ENCODE results near the gene RIN1.

RIN1 gene

GRCh38 chr11:66293777-66294625, 42.2 kb downstream of the RIN1 start:
- no peak for DNase-seq (ENCODE audit: low read depth)
- H3K4me3 ChIP-seq (ENCODE audit: low read depth, low read length): no peak overlapping the region
- no peak for TF ChIP-seq CTCF (IDR thresholded peaks at IDR 0.05; ENCODE audit: insufficient read depth, low read depth, low read length, missing control alignments)

- no peak overlapping the region for H3K4me3 ChIP-seq (ENCODE audit: low read depth, low read length)
- no peak for DNase-seq (ENCODE audit: low read depth)
- TF ChIP-seq CTCF (IDR thresholded peaks at IDR 0.05; ENCODE audit: insufficient read depth, low read depth, low read length, missing control alignments): no peak
Measured at GRCh38 chr11:66293352-66293751, 42.9 kb downstream of the RIN1 start.

- no peak for TF ChIP-seq CTCF (IDR thresholded peaks at IDR 0.05; ENCODE audit: insufficient read depth, low read depth, low read length, missing control alignments)
- no peak overlapping the region for H3K4me3 ChIP-seq (ENCODE audit: low read depth, low read length)
- no peak for DNase-seq (ENCODE audit: low read depth)
Measured at GRCh38 chr11:66292543-66293332, 43.5 kb downstream of the RIN1 start.

- TF ChIP-seq CTCF (IDR thresholded peaks at IDR 0.05; ENCODE audit: insufficient read depth, low read depth, low read length, missing control alignments): no peak
- no peak for DNase-seq (ENCODE audit: low read depth)
- no peak within 1 kb of the TSS for H3K4me3 ChIP-seq (ENCODE audit: low read depth, low read length)
Measured at GRCh38 chr11:66291706-66292542, 44.3 kb downstream of the RIN1 start, which contains the start of gene TMEM151A. Gene TMEM151A (plus strand): TSS chr11:66291894. CDS start chr11:66292014, 120 bp downstream.

GRCh38 chr11:66291303-66291705, 44.9 kb downstream of the RIN1 start:
- no peak for DNase-seq (ENCODE audit: low read depth)
- no peak for TF ChIP-seq CTCF (IDR thresholded peaks at IDR 0.05; ENCODE audit: insufficient read depth, low read depth, low read length, missing control alignments)
- H3K4me3 ChIP-seq (ENCODE audit: low read depth, low read length): no peak overlapping the region

GRCh38 chr11:66290330-66290621, 46.0 kb downstream of the RIN1 start:
- no peak overlapping the region for H3K4me3 ChIP-seq (ENCODE audit: low read depth, low read length)
- no peak for DNase-seq (ENCODE audit: low read depth)
- TF ChIP-seq CTCF (IDR thresholded peaks at IDR 0.05; ENCODE audit: insufficient read depth, low read depth, low read length, missing control alignments): no peak
